ENCODE results near the gene HIP1. TPM values are rescaled to one million over a fixed set of nuclear protein-coding genes. Genes with fewer than 3 reads are reported as not detected.

The HIP1 gene
- total RNA-seq, 1 donor from 2014 or later = 14.0 TPM

GRCh38 chr7:75567948-75568595 lies 170.7 kb downstream of the HIP1 start:
- Mint-ChIP-seq H3K27me3 (ENCODE audit: low read depth, unreplicated experiment) (no peaks in the 10 kb centered on the region), H3K4me1 (ENCODE audit: low read depth, unreplicated experiment) (peaks cover 9% of the 10 kb centered on the region), H3K4me3 (ENCODE audit: unreplicated experiment) (no peak overlapping the region), H3K27ac (ENCODE audit: unreplicated experiment) (no peak overlapping the region), H3K9me3 (ENCODE audit: unreplicated experiment) (peaks cover 2% of the 10 kb centered on the region), H3K36me3 (ENCODE audit: low read depth, unreplicated experiment) (no peaks in the 10 kb centered on the region)
- Histone ChIP-seq H2AFZ (ENCODE audit: low read depth, low read length) (no peak overlapping the region), H3K4me1 (ENCODE audit: insufficient read depth, low read length) (peaks cover 16% of the 10 kb centered on the region), H4K20me1 (ENCODE audit: insufficient read depth, low read length) (no peaks in the 10 kb centered on the region), H3K9ac (ENCODE audit: low read length) (no peak overlapping the region), H3K36me3 (ENCODE audit: insufficient read depth, low read length) (no peaks in the 10 kb centered on the region), H3K4me3 (ENCODE audit: insufficient read depth, low read depth, low read length) (no peak overlapping the region), H3K9me3 (ENCODE audit: insufficient read depth, low read depth, low read length) (no peaks in the 10 kb centered on the region), H3K79me2 (ENCODE audit: insufficient read depth, low read length) (no peaks in the 10 kb centered on the region), H3K27ac (ENCODE audit: low read depth, low read length) (no peak overlapping the region), H3K27me3 (ENCODE audit: insufficient read depth, low read length) (peaks cover 3% of the 10 kb centered on the region), H3K4me2 (ENCODE audit: low read length) (no peak overlapping the region)
- DNase-seq (ENCODE audit: low read depth) (no peak), FAIRE-seq (no peak)
- no peak for TF ChIP-seq EZH2 (IDR thresholded peaks at IDR 0.05; ENCODE audit: insufficient read depth, low read length)
- TF ChIP-seq CTCF (IDR thresholded peaks at IDR 0.05; ENCODE audit: insufficient read depth, low read depth, low read length) = no peak

GRCh38 chr7:75565132-75565837 lies 173.5 kb downstream of the HIP1 start:
- no peak overlapping the region for H3K4me3 Mint-ChIP-seq (ENCODE audit: unreplicated experiment)
- H3K9me3 ChIP-seq (ENCODE audit: insufficient read depth, low read depth, low read length) = no peaks in the 10 kb centered on the region
- H3K79me2 ChIP-seq (ENCODE audit: insufficient read depth, low read length) = no peaks in the 10 kb centered on the region
- H3K4me1 Mint-ChIP-seq (ENCODE audit: low read depth, unreplicated experiment) = peaks cover 9% of the 10 kb centered on the region
- no peak overlapping the region for H3K4me3 ChIP-seq (ENCODE audit: insufficient read depth, low read depth, low read length)
- no peaks in the 10 kb centered on the region for H3K36me3 ChIP-seq (ENCODE audit: insufficient read depth, low read length)
- peak overlapping the region; percentile 34 for H3K9ac ChIP-seq (ENCODE audit: low read length)
- H4K20me1 ChIP-seq (ENCODE audit: insufficient read depth, low read length) = no peaks in the 10 kb centered on the region
- peaks cover 16% of the 10 kb centered on the region for H3K4me1 ChIP-seq (ENCODE audit: insufficient read depth, low read length)
- peak overlapping the region; percentile 43 for H3K27ac ChIP-seq (ENCODE audit: low read depth, low read length)
- TF ChIP-seq CTCF (IDR thresholded peaks at IDR 0.05; ENCODE audit: insufficient read depth, low read depth, low read length) = no peak
- DNase-seq (ENCODE audit: low read depth) (peak; percentile 95), FAIRE-seq (peak; percentile 95)
- H3K27me3 Mint-ChIP-seq (ENCODE audit: low read depth, unreplicated experiment) = no peaks in the 10 kb centered on the region
- H3K27me3 ChIP-seq (ENCODE audit: insufficient read depth, low read length) = peaks cover 3% of the 10 kb centered on the region
- H3K27ac Mint-ChIP-seq (ENCODE audit: unreplicated experiment) = peak overlapping the region; percentile 85
- peaks cover 9% of the 10 kb centered on the region for H3K36me3 Mint-ChIP-seq (ENCODE audit: low read depth, unreplicated experiment)
- H3K4me2 ChIP-seq (ENCODE audit: low read length) = peak overlapping the region; percentile 69
- no peak overlapping the region for H2AFZ ChIP-seq (ENCODE audit: low read depth, low read length)
- peaks cover 2% of the 10 kb centered on the region for H3K9me3 Mint-ChIP-seq (ENCODE audit: unreplicated experiment)

GRCh38 chr7:75563171-75563570 lies 175.6 kb downstream of the HIP1 start:
- H3K4me1 Mint-ChIP-seq (ENCODE audit: low read depth, unreplicated experiment) = peaks cover 9% of the 10 kb centered on the region
- H3K27ac ChIP-seq (ENCODE audit: low read depth, low read length) = no peak overlapping the region
- no peaks in the 10 kb centered on the region for H4K20me1 ChIP-seq (ENCODE audit: insufficient read depth, low read length)
- TF ChIP-seq CTCF (IDR thresholded peaks at IDR 0.05; ENCODE audit: insufficient read depth, low read depth, low read length) (no peak), EZH2 (IDR thresholded peaks at IDR 0.05; ENCODE audit: insufficient read depth, low read length) (no peak)
- H3K27ac Mint-ChIP-seq (ENCODE audit: unreplicated experiment) = no peak overlapping the region
- H3K9me3 ChIP-seq (ENCODE audit: insufficient read depth, low read depth, low read length) = no peaks in the 10 kb centered on the region
- FAIRE-seq = no peak
- H3K36me3 ChIP-seq (ENCODE audit: insufficient read depth, low read length) = no peaks in the 10 kb centered on the region
- peaks cover under 1% of the 10 kb centered on the region for H3K27me3 Mint-ChIP-seq (ENCODE audit: low read depth, unreplicated experiment)
- H3K9ac ChIP-seq (ENCODE audit: low read length) = no peak overlapping the region
- peaks cover 16% of the 10 kb centered on the region for H3K4me1 ChIP-seq (ENCODE audit: insufficient read depth, low read length)
- no peak for DNase-seq (ENCODE audit: low read depth)
- no peak overlapping the region for H3K4me3 Mint-ChIP-seq (ENCODE audit: unreplicated experiment)
- H3K36me3 Mint-ChIP-seq (ENCODE audit: low read depth, unreplicated experiment) = peaks cover 9% of the 10 kb centered on the region
- H2AFZ ChIP-seq (ENCODE audit: low read depth, low read length) = no peak overlapping the region
- no peak overlapping the region for H3K4me3 ChIP-seq (ENCODE audit: insufficient read depth, low read depth, low read length)
- no peaks in the 10 kb centered on the region for H3K27me3 ChIP-seq (ENCODE audit: insufficient read depth, low read length)
- H3K4me2 ChIP-seq (ENCODE audit: low read length) = no peak overlapping the region
- no peaks in the 10 kb centered on the region for H3K79me2 ChIP-seq (ENCODE audit: insufficient read depth, low read length)
- H3K9me3 Mint-ChIP-seq (ENCODE audit: unreplicated experiment) = peaks cover 2% of the 10 kb centered on the region

All from astrocyte (in vitro differentiated cells and primary cell).